Ishikawa (cell line): ENCODE data around the gene SUOX.

Source experiments
- EP300 ChIP-seq: IDR thresholded peaks from 2 replicates; pipeline ENCODE4 v1.6.1; 2012; ENCODE audit warnings: borderline replicate concordance
- TAF1 ChIP-seq: IDR thresholded peaks from 2 replicates; pipeline ENCODE4 v1.6.1; 2012; ENCODE audit warnings: low read depth, mild to moderate bottlenecking
- TF ChIP-seq, protein P1 (sequence below): IDR thresholded peaks from 2 replicates; pipeline ENCODE4 v1.6.1; 2012; ENCODE audit warnings: low read depth, mild to moderate bottlenecking

- TF ChIP-seq EP300 (no peak), TAF1 (no peak)
- TF ChIP-seq, protein P1, sequence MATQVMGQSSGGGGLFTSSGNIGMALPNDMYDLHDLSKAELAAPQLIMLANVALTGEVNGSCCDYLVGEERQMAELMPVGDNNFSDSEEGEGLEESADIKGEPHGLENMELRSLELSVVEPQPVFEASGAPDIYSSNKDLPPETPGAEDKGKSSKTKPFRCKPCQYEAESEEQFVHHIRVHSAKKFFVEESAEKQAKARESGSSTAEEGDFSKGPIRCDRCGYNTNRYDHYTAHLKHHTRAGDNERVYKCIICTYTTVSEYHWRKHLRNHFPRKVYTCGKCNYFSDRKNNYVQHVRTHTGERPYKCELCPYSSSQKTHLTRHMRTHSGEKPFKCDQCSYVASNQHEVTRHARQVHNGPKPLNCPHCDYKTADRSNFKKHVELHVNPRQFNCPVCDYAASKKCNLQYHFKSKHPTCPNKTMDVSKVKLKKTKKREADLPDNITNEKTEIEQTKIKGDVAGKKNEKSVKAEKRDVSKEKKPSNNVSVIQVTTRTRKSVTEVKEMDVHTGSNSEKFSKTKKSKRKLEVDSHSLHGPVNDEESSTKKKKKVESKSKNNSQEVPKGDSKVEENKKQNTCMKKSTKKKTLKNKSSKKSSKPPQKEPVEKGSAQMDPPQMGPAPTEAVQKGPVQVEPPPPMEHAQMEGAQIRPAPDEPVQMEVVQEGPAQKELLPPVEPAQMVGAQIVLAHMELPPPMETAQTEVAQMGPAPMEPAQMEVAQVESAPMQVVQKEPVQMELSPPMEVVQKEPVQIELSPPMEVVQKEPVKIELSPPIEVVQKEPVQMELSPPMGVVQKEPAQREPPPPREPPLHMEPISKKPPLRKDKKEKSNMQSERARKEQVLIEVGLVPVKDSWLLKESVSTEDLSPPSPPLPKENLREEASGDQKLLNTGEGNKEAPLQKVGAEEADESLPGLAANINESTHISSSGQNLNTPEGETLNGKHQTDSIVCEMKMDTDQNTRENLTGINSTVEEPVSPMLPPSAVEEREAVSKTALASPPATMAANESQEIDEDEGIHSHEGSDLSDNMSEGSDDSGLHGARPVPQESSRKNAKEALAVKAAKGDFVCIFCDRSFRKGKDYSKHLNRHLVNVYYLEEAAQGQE = no peak
Observed at GRCh38 chr12:55991110-55991509, 6.0 kb upstream of the SUOX start.
